WERI-Rb-1 (cell line): ENCODE data around the gene CEACAM5.

Source experiments
- DNase-seq: peaks from one replicate; pipeline ENCODE4 v3.0.0-alpha.2; 2020
- H3K27ac ChIP-seq: fragments of 250-450 bp; sonication (Bioruptor Pico); 2 replicates; pipeline ENCODE4 v1.5.1; 2020; ENCODE audit warnings: mild to moderate bottlenecking, moderate library complexity
- H3K27me3 ChIP-seq: fragments of 250-450 bp; sonication (Bioruptor Pico); 2 replicates; pipeline ENCODE4 v1.5.1; 2021; ENCODE audit warnings: mild to moderate bottlenecking, low read depth, moderate library complexity; ENCODE audit not compliant: insufficient read depth, severe bottlenecking
- H3K36me3 ChIP-seq: fragments of 250-450 bp; sonication (Bioruptor Pico); 2 replicates; pipeline ENCODE4 v1.5.1; 2020; ENCODE audit warnings: mild to moderate bottlenecking, moderate library complexity
- H3K4me3 ChIP-seq: 2 replicates; pipeline ENCODE4 v1.5.1; 2011; ENCODE audit warnings: low read depth, mild to moderate bottlenecking, control low read depth, low read length
- H3K9me3 ChIP-seq: fragments of 250-450 bp; sonication (Bioruptor Pico); 2 replicates; pipeline ENCODE4 v1.5.1; 2021; ENCODE audit warnings: mild to moderate bottlenecking, moderate library complexity; ENCODE audit not compliant: severe bottlenecking
- CTCF ChIP-seq: IDR thresholded peaks from 2 replicates; pipeline ENCODE4 v1.5.1; 2011; ENCODE audit warnings: low read depth, mild to moderate bottlenecking, control low read depth, inconsistent platforms, low read length

Gene CEACAM5

GRCh38 chr19:41735071-41735600 is 26.7 kb downstream of the CEACAM5 start:
- Histone ChIP-seq H3K27me3 (peaks cover 87% of the 10 kb centered on the region), H3K4me3 (no peak overlapping the region), H3K36me3 (no peaks in the 10 kb centered on the region), H3K27ac (no peak overlapping the region), H3K9me3 (no peaks in the 10 kb centered on the region)
- TF ChIP-seq CTCF: no peak
- DNase-seq: no peak

GRCh38 chr19:41739361-41739760 is 30.9 kb downstream of the CEACAM5 start:
- H3K4me3 ChIP-seq: no peak overlapping the region
- H3K27ac ChIP-seq: no peak overlapping the region
- no peaks in the 10 kb centered on the region for H3K36me3 ChIP-seq
- no peak for TF ChIP-seq CTCF
- no peaks in the 10 kb centered on the region for H3K9me3 ChIP-seq
- no peak for DNase-seq
- peaks cover 81% of the 10 kb centered on the region for H3K27me3 ChIP-seq

GRCh38 chr19:41740415-41741243 is 32.2 kb downstream of the CEACAM5 start:
- no peak for DNase-seq
- no peak overlapping the region for H3K4me3 ChIP-seq
- H3K9me3 ChIP-seq: no peaks in the 10 kb centered on the region
- no peaks in the 10 kb centered on the region for H3K36me3 ChIP-seq
- no peak for TF ChIP-seq CTCF
- H3K27ac ChIP-seq: no peak overlapping the region
- H3K27me3 ChIP-seq: peaks cover 69% of the 10 kb centered on the region

- Histone ChIP-seq H3K27ac (no peak overlapping the region), H3K9me3 (no peaks in the 10 kb centered on the region), H3K4me3 (no peak overlapping the region), H3K27me3 (peaks cover 64% of the 10 kb centered on the region), H3K36me3 (no peaks in the 10 kb centered on the region)
- no peak for TF ChIP-seq CTCF
- DNase-seq: no peak
Measured at GRCh38 chr19:41741244-41741554, 32.8 kb downstream of the CEACAM5 start.

GRCh38 chr19:41744850-41745249 is 36.4 kb downstream of the CEACAM5 start:
- H3K9me3 ChIP-seq: no peaks in the 10 kb centered on the region
- H3K4me3 ChIP-seq: no peak overlapping the region
- no peak for TF ChIP-seq CTCF
- no peak for DNase-seq
- H3K27ac ChIP-seq: no peak overlapping the region
- peaks cover 55% of the 10 kb centered on the region for H3K27me3 ChIP-seq
- H3K36me3 ChIP-seq: no peaks in the 10 kb centered on the region

- TF ChIP-seq CTCF: no peak
- Histone ChIP-seq H3K27ac (no peak overlapping the region), H3K36me3 (no peaks in the 10 kb centered on the region), H3K27me3 (peaks cover 51% of the 10 kb centered on the region), H3K4me3 (no peak overlapping the region), H3K9me3 (no peaks in the 10 kb centered on the region)
- no peak for DNase-seq
Measured at GRCh38 chr19:41745756-41746155, 37.3 kb downstream of the CEACAM5 start.
